IPS-18c (cell line): ENCODE results near the gene ARL2.
A peak's percentile ranks its signal among the peaks of the same experiment; 100 is the strongest.

Experiments
- H3K4me3 ChIP-seq: 2 replicates; pipeline ENCODE4 v1.7.0; 2013; ENCODE audit warnings: low read depth, mild to moderate bottlenecking, low read length, moderate library complexity; ENCODE audit not compliant: insufficient read depth
- H3K9me3 ChIP-seq: one replicate; pipeline ENCODE4 v1.6.1; 2013; ENCODE audit warnings: mild to moderate bottlenecking, low read length, moderate library complexity; ENCODE audit not compliant: control insufficient read depth, insufficient read depth

The ARL2 gene

DNA sequence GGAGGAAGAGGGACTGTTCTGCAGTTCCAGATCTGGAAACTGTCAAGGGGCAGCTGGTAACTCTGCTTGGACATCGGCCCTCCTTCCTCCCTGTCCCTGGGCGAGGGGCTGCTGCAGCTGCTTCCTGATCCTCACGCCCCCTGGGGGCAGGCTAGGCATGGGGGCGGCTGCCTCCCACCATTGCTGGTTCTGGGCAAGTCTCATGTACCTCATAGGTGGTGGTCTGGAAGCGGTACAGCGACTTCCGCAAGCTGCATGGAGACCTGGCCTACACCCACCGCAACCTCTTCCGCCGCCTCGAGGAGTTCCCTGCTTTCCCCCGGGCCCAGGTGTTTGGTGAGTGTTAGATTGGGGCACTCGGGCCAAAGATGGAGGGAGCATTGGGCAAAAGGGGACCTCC is 18.3 kb downstream of the ARL2 start:
- H3K9me3 ChIP-seq: no peaks in the 10 kb centered on the region
- H3K4me3 ChIP-seq: no peak overlapping the region

DNA sequence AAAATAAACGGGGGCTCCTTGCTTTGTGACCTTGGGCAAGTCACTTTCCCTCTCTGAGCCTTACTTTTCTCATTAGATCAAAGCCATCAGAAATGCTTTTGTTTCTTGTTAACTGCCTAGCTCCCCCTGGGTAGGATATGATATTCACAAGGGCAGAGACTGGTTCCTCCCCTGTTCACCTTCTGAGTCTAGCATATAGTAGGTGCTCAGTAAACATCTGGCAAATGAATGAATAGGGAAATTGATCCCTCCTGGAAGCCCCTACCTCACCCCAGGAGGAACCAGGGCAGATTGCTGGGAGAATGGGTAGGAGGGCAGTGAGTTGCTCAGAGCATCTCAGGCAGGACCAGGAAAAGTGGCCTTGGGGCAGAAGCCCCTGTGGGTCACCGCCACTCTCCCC is 20.5 kb downstream of the ARL2 start:
- Histone ChIP-seq H3K9me3 (no peaks in the 10 kb centered on the region), H3K4me3 (no peak overlapping the region)

DNA sequence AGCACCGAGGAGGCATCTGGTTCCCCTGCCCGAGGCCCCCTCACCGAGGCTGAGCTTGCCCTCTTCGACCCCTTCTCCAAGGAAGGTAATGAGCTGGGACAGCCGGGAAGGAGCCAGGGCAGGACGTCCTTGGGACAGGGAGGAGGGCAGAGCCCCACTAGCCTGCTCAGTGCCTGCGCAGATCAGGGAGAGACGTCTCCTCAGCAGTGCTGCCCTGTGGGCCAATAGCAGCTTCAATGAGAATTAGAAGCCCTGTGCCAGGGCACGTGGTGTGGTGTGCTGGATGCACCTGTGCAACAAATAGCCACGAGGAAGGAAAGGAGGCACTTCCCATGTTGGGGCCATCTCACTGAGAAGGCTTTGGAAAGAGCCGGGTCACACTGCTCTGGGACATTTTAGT is 21.6 kb downstream of the ARL2 start:
- H3K4me3 ChIP-seq: no peak overlapping the region

DNA sequence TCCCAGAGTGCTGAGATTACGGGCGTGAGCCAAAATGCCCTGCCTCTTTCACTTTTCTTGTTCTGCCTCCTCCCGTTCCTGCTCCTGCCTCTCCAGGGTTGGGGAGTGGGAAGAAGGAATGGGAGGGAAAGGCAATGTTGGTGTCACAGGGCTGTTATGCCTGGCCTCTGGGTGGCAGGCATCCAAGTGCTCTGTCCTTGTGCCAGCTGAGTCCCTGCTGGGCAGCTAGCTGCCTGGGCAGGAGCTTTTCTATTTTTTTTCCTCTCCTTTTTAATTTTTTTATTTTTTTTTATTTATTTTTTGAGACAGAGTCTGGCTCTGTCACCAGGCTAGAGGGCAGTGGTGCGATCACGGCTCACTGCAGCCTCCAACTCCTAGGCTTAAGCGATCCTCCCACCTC is 23.0 kb downstream of the ARL2 start:
- no peaks in the 10 kb centered on the region for H3K9me3 ChIP-seq
- no peak overlapping the region for H3K4me3 ChIP-seq

More for the DNA sequence above, 21.6 kb downstream of the ARL2 start:
- no peaks in the 10 kb centered on the region for H3K9me3 ChIP-seq

DNA sequence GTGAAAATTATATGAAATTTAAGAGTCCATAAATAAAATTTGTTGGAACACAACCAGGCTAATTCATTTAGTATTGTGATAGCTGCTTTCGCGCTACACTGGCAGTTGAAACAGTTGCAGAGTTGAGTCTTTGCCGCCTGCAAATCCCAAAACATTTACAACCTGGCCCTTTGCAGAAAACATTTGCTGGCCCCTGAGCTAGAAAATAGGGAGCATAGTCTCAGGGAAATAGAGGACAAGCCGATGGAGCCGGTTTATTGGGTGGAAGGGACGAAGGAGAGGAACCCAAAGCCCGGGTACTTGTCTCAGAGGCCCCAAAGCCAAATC is 26.5 kb downstream of the ARL2 start:
- peak overlapping the region; percentile 80; the same call in 1 of the 2 replicates for H3K4me3 ChIP-seq
- no peaks in the 10 kb centered on the region for H3K9me3 ChIP-seq

DNA sequence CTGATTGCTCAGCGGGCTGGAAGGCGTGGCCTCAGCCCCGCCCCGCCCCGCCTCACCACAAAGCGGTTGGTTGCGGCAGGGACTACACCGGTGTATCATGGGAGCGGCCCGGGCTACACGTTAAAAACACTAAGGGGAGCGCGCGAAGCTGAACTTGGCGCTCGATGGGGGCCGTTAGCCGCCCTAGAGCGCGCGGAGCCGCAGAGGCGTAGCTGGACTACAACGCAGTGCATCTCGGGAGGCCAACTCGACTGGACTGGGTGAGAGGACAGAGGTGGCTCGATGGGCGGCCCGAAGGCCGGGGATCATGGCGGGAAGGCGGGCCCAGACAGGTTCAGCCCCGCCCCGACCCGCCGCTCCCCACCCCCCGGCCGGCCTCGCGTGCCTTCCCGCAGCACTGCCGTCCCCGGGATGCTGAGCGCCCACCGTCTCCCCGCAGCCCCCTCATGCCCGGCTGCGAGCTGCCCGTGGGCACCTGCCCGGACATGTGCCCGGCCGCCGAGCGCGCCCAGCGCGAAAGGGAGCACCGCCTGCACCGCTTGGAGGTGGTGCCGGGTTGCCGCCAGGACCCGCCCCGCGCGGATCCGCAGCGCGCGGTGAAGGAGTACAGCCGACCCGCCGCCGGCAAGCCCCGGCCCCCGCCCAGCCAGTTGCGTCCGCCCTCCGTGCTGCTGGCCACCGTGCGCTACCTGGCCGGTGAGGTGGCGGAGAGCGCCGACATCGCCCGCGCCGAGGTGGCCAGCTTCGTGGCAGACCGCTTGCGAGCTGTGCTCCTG is 27.1 kb downstream of the ARL2 start, which contains the start of gene SAC3D1:
Gene SAC3D1, plus strand, starts transcription at position 364 of the 776 bp plus-strand sequence. Its CDS starts 83 bp downstream, at position 447.
- Histone ChIP-seq H3K4me3 (peak within 1 kb of the TSS; percentile 80), H3K9me3 (no peaks in the 10 kb centered on the region)

DNA sequence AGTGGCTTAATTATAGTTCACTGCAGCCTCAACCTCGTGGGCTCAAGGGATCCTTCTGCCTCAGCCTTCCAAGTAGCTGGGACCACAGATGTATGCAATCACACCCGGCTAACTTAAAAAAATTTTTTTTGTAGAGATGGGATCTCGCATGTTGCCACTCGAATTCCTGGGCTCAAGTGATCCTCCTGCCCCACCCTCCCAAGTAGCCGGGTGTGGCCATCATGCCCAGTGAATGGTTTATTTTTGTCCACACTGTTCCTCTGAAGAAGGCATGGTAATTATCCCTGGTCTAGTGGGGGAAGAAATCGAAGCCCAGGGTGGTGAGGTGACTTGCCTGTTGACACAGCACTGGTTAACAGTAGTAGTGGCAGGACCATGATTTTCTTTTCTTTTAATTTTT is 28.9 kb downstream of the ARL2 start:
- H3K9me3 ChIP-seq: no peaks in the 10 kb centered on the region

DNA sequence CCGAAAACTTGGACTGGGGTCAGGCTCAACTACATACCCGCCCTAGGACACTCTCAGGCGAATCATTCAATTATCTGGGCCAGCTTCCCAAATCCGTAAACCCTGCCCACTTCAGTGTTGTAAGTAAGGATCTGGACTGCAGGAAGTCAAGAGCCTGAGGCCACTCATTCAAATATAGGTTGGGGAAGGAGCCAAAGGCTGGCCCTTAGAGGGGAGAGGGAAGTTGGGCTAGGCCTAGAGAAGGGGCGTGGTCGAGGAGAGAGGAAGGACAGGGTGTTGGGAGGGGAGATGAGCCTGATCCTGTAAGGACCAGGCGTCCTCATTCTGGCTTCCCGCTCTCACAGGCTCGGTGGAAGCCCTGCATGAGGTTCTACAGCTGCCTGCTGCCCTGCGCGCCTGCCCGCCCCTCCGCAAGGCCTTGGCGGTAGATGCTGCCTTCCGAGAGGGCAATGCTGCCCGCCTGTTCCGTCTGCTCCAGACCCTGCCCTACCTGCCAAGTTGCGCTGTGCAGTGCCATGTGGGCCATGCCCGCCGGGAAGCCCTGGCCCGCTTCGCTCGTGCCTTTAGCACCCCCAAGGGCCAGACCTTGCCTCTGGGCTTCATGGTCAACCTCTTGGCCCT is 30.0 kb downstream of the ARL2 start:
- H3K4me3 ChIP-seq: no peak overlapping the region; the same call in 1 of the 2 replicates

More for the DNA sequence above, 28.9 kb downstream of the ARL2 start:
- no peak overlapping the region for H3K4me3 ChIP-seq

DNA sequence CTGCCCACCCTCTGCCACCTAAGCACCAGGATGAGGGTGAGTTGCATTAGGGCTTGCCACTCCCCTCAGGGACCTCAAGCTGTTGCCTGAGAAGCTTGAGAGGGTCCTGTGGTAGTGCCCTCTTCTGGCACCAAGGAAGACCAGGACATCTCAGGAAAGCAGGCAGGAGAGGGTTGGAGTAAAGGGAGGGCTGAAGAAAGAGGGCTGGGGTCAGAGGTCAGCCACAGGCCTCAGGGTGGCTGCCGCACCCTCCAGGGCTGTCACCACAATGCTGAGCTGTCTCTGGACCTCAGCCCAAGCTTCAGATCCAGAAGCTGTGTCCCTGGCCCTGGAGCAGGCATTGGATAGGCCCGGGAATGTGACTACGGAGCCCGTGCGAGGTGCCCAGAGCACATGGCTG is 31.1 kb downstream of the ARL2 start:
- Histone ChIP-seq H3K9me3 (no peaks in the 10 kb centered on the region), H3K4me3 (no peak overlapping the region)

More for the DNA sequence above, 30.0 kb downstream of the ARL2 start:
- H3K9me3 ChIP-seq: no peaks in the 10 kb centered on the region

DNA sequence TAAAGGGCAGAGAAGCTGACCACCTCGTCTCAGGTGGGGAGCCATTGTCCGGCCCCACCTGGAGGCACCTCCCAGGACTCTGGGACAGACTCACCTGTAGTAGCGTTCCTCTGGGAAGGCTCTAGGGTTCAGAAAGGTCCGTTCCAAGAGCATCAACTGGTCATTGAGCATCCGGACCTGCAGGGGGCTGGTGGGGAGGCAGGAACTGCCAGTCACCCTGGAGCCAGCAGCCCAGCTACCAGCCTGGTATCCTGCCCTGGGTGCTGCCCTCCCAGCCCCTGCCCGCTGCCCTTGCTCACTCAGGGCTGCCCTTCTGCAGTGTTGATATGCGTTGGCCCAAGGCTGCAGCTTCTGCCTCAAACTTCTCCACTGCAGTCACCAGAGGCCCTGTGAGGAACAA is 31.8 kb downstream of the ARL2 start:
- Histone ChIP-seq H3K4me3 (no peak overlapping the region), H3K9me3 (no peaks in the 10 kb centered on the region)

DNA sequence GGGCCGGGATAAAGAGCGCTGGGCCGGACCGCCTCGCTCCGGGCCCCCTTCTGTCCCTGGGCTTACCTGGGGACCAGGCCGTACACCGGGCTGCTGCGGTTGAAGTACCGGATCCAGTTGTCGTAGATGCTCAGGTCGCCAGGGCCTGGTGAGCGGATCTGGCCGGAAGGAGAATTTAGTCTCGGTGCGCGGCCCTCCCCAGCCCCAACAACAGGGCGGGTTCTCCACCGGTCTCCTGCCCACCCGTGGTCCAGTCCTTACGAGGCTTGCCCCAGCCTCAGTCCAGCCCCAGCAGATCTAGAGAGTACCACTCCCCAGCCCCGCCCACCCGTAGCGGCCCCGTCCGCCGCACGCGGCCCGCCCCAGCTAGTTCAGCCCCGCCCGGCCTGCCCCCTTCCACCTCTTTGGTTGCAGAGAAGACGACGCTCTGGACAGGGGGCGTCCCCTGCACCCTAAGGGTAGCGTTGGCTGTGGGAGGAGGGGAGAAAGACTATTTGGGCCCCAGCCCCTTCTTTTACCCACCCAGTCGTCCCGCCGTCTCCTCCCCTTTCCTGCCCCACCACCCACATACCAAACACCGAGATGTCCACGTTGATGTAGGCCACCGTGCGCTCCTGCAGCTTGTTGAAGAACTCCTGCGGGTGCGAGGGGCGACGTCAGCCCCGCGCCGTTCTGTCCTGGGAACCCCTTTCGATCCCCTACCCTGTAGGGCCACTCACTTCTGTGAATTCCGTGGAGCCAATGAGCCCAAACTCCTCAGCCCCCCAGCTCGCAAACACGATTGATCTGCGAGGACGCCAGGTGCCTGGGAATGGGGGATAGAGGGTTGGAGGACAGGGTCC is 33.8 kb downstream of the ARL2 start:
- Histone ChIP-seq H3K4me3 (no peak overlapping the region), H3K9me3 (no peaks in the 10 kb centered on the region)

DNA sequence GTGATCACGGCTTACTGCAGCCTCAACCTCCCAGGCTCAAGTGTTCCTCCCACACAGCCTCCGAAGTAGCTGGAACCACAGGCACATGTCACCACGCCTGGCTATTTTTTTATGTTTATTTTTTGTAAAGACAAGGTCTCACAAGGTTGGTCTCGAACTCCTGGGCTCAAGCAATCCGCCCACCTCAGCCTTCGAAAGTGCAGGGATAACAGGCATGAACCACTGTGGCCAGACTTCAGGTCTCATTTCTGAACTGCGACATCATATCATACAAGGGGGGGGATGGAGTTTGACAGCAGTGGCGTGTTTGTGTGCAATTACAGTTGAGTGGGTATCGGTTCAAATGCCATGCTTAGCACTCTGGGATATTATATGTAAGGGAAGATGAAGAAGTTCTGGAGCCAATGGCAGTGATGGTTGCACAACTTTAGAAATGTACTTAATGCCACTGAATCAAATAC is 37.5 kb downstream of the ARL2 start:
- H3K9me3 ChIP-seq: no peaks in the 10 kb centered on the region
- H3K4me3 ChIP-seq: no peak overlapping the region

DNA sequence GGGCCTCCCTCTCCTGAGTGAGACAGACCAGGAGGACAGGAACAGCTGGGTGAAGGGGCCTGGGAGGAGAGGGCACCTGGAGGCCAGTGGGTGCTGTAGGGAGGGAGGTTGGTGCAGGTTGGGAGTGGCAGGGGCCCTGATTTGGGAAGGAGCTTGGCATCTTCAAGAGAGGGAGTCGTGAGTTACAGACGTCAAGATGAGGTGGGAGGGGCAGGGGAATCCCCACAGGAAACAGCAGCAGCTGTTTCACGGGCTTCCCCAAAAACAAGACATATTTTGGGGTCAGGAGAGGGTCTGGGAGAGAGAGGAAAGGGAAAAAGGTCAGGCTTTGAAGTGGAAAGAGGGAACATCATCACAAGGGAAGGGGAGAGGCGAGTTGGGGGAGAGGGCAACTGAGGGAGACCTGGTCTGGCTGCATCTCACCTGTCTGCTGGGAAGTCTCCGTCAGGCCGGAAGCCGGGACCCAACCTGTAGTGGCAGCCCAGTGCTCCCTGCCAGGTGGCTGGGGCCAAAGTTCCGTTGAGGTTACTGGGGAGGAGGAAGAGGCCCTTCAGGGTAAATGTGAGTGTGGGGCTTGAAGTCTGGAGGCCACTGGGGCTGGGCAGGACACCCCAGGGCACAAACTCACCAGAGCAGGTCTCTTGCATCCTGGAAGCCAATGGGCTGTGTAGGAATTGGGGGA is 40.0 kb downstream of the ARL2 start:
- Histone ChIP-seq H3K9me3 (no peaks in the 10 kb centered on the region), H3K4me3 (no peak overlapping the region)

DNA sequence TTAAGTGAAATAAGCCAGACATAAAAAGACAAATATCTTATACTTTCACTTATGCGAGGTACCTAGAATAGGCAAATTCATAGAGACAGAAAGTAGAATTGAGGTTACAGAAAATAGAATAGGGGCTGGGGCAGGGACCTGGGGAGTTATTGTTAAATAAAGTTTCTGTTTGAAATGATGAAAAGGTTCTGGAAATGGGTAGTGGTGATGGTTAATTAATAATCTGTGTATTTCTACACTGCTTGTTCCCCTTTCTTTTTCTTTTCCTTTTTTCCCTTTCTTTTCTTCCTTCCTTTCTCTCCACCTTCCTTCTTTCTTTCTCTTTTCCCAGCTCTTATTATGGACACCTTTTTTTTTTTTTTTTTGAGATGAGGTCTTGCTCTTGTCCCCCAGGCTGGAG is 41.6 kb downstream of the ARL2 start:
- H3K9me3 ChIP-seq: peaks cover 1% of the 10 kb centered on the region

DNA sequence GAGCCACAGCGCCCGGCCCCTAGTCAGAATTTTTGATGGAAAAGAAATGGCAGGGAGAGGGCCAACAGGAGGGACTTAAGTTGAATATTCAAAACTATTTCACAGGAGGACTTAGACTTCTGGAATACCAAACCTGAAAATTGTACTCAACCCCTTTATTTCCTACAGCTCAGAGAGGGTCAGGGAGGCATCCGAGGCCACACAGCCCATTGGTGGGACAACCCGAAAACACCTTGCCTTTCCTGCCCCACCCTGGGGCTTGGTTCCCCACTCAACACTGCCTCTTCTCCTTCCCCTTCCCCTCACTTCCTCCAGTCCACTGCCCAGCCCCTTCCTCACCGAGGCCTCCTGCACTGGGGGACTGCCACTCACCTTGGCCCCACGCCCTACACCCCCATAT is 43.0 kb downstream of the ARL2 start:
- Histone ChIP-seq H3K9me3 (peaks cover 2% of the 10 kb centered on the region), H3K4me3 (no peak overlapping the region)

More for the DNA sequence above, 41.6 kb downstream of the ARL2 start:
- H3K4me3 ChIP-seq: no peak overlapping the region

DNA sequence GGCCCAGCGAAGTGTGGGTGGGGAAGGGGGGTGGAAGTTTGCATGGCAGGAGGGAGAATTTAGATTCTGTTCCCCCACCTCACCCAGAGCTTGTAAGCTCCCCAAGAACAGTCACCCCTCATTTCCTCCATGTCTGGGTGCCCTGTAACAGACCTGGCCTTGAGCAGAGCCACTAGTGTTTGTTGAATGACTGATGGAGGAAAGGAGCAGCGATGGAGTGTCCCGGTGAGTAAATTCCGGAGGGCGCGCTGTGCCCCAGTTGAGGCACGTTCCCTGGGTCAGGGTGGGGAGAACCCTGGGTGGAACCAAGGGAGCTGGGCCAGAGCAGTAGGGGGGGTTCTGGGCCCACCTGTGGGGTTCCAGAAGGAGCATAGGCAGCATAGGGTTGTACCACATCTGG is 43.6 kb downstream of the ARL2 start:
- Histone ChIP-seq H3K4me3 (no peak overlapping the region), H3K9me3 (peaks cover 2% of the 10 kb centered on the region)

DNA sequence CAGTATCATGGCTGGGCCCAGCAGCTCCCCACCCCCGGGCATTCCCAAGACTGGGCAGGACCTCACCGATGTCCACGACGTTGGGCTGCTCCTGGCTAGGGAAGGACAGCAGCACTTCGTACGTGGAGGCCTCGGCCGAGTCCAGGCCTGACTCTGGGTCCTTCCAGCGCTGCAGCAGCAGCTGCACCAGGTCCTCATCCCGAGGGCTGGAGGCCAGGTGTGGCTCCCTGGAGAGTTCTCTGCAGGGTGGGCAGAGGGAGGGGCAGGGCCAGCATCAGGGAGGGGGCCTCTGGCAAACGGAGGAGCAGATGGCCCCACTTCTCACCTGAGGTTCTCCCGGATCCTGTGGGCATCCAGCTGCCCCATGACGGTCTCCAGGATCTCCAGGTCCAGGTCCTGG is 44.1 kb downstream of the ARL2 start:
- Histone ChIP-seq H3K4me3 (no peak overlapping the region), H3K9me3 (peaks cover 2% of the 10 kb centered on the region)
